ENCODE data around the gene ARHGAP24.

DNA sequence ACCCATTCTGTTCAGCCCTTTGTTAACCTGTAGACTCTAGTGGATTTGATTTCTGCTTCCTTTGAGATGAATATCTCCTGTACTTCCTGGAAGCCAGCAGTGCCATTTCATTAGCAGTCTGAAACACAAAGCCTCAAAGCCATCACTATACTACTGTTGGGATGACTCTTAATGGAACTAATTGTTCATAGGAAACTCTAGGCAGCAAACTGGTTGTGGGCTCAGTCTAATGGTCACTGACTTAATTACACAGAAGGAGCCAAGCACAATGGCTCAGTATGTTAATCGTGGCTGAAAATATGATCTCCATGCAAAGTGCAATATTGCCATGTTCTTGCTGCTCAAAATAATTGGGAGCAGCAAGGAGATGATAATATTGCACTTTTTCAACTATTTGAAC, 262.3 kb downstream of the ARHGAP24 start:
- TF ChIP-seq, protein P1, sequence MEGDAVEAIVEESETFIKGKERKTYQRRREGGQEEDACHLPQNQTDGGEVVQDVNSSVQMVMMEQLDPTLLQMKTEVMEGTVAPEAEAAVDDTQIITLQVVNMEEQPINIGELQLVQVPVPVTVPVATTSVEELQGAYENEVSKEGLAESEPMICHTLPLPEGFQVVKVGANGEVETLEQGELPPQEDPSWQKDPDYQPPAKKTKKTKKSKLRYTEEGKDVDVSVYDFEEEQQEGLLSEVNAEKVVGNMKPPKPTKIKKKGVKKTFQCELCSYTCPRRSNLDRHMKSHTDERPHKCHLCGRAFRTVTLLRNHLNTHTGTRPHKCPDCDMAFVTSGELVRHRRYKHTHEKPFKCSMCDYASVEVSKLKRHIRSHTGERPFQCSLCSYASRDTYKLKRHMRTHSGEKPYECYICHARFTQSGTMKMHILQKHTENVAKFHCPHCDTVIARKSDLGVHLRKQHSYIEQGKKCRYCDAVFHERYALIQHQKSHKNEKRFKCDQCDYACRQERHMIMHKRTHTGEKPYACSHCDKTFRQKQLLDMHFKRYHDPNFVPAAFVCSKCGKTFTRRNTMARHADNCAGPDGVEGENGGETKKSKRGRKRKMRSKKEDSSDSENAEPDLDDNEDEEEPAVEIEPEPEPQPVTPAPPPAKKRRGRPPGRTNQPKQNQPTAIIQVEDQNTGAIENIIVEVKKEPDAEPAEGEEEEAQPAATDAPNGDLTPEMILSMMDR (IDR thresholded peaks at IDR 0.05) = no peak
- no peak for TF ChIP-seq ZFX (IDR thresholded peaks at IDR 0.05; ENCODE audit: borderline replicate concordance)

Data from 22Rv1 (cell line).